OCI-LY1 (cell line): ENCODE measurements around the gene SOST.

Experiments used
- H2AFZ ChIP-seq: fragments of 200-600 bp; sonication (generic), shearing (Covaris generic); 2 replicates; pipeline ENCODE4 v1.6.0; 2014; ENCODE audit warnings: antibody characterized with exemption, mild to moderate bottlenecking, low read length
- H3F3A ChIP-seq: fragments of 200-600 bp; sonication (generic), shearing (Covaris generic); 2 replicates; pipeline ENCODE4 v1.6.0; 2014; ENCODE audit warnings: mild to moderate bottlenecking, antibody characterized with exemption, low read length, moderate library complexity; ENCODE audit not compliant: insufficient read depth
- H3K27ac ChIP-seq: fragments of 200-600 bp; sonication (generic); 2 replicates; pipeline ENCODE4 v1.5.1; 2014; ENCODE audit warnings: low read length, mixed run types, mild to moderate bottlenecking, low read depth; ENCODE audit not compliant: poor library complexity, severe bottlenecking
- H3K27me3 ChIP-seq: fragments of 200-600 bp; sonication (generic); 2 replicates; pipeline ENCODE4 v1.6.0; 2014; ENCODE audit warnings: antibody characterized with exemption, mild to moderate bottlenecking, low read length, moderate library complexity; ENCODE audit not compliant: insufficient read depth
- H3K36me3 ChIP-seq: fragments of 200-600 bp; sonication (generic); 2 replicates; pipeline ENCODE4 v1.6.1; 2014; ENCODE audit warnings: mild to moderate bottlenecking, antibody characterized with exemption, low read length, moderate library complexity, mixed read lengths; ENCODE audit not compliant: insufficient read depth
- H3K4me1 ChIP-seq: fragments of 200-600 bp; sonication (generic); 2 replicates; pipeline ENCODE4 v1.5.1; 2014; ENCODE audit warnings: mild to moderate bottlenecking, low read length, moderate library complexity; ENCODE audit not compliant: insufficient read depth, severe bottlenecking
- H3K4me2 ChIP-seq: fragments of 200-600 bp; sonication (generic), shearing (Covaris generic); 2 replicates; pipeline ENCODE4 v1.6.1; 2014; ENCODE audit warnings: low read length
- H3K4me3 ChIP-seq: fragments of 200-600 bp; sonication (generic); 2 replicates; pipeline ENCODE4 v1.5.1; 2014; ENCODE audit warnings: low read length, low read depth, mild to moderate bottlenecking, mixed read lengths; ENCODE audit not compliant: poor library complexity, severe bottlenecking
- H3K79me2 ChIP-seq: fragments of 200-600 bp; shearing (Covaris generic); 2 replicates; pipeline ENCODE4 v1.6.1; 2016; ENCODE audit warnings: mixed run types, low read length, mixed read lengths; ENCODE audit not compliant: insufficient read depth
- H3K9ac ChIP-seq: fragments of 200-600 bp; sonication (generic), shearing (Covaris generic); 2 replicates; pipeline ENCODE4 v1.6.1; 2014; ENCODE audit warnings: mild to moderate bottlenecking, low read length, mixed read lengths
- H3K9me2 ChIP-seq: fragments of 200-600 bp; sonication (generic), shearing (Covaris generic); 2 replicates; pipeline ENCODE4 v1.6.1; 2014; ENCODE audit warnings: low read depth, mild to moderate bottlenecking, low read length, mixed read lengths
- H3K9me3 ChIP-seq: fragments of 200-600 bp; shearing (Covaris generic); 2 replicates; pipeline ENCODE4 v1.6.1; 2014; ENCODE audit warnings: low read length, mixed read lengths
- H4K20me1 ChIP-seq: fragments of 200-600 bp; sonication (generic), shearing (Covaris generic); 2 replicates; pipeline ENCODE4 v1.6.0; 2016; ENCODE audit warnings: mild to moderate bottlenecking, low read length; ENCODE audit not compliant: insufficient read depth
- CTCF ChIP-seq: fragments of 200-600 bp; sonication (generic), shearing (Covaris generic); IDR thresholded peaks from 2 replicates; pipeline ENCODE4 v1.5.1; 2017; ENCODE audit warnings: mild to moderate bottlenecking, antibody characterized with exemption, low read length, moderate library complexity, mixed read lengths
- EZH2 ChIP-seq: fragments of 200-600 bp; sonication (generic), shearing (Covaris generic); IDR thresholded peaks from 2 replicates; pipeline ENCODE4 v1.8.0; 2017; ENCODE audit warnings: borderline replicate concordance, mixed run types, mild to moderate bottlenecking, antibody characterized with exemption, low read length, moderate library complexity, mixed read lengths

The SOST gene

DNA sequence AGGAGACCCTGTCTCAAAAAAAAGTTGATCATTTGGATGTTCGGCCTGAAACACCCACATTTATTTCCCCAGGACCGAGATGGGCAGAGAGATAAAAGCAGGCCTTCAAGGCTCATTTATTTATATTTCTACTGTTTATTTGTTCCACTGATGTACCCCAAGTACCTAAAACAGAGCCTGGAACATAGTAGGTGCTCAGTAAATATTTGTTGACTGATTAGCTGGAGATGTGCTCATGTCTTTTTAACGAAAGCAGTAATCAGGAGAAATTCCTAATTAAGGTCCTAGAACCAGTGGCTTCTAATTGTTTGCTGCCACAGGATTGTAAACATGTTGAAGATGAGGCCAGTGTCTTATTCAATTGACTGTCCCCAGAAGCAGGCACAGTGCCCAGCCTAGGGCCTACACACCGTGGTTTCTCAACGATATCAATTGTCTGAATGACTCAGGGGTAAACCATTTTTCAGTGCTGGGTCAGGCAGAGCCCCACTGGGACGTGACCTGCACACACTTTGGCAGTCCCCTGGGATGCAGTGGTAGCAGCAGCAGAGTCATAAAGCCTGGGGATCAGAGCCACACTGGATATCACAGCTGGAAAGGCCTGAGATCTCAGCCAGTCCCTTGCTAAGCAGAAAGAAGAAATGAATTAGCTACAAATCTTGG is 34.8 kb downstream of the SOST start:
- Histone ChIP-seq H3K9ac (no peak overlapping the region), H4K20me1 (no peaks in the 10 kb centered on the region), H3K9me3 (no peaks in the 10 kb centered on the region), H3K4me1 (peaks cover 7% of the 10 kb centered on the region), H3K27me3 (no peaks in the 10 kb centered on the region), H3K9me2 (no peaks in the 10 kb centered on the region), H3K79me2 (no peaks in the 10 kb centered on the region), H3K4me2 (no peak overlapping the region), H3K36me3 (no peaks in the 10 kb centered on the region), H2AFZ (no peak overlapping the region), H3K4me3 (no peak overlapping the region), H3F3A (no peaks in the 10 kb centered on the region), H3K27ac (no peak overlapping the region)
- TF ChIP-seq EZH2, result no peak
- no peak for TF ChIP-seq CTCF

DNA sequence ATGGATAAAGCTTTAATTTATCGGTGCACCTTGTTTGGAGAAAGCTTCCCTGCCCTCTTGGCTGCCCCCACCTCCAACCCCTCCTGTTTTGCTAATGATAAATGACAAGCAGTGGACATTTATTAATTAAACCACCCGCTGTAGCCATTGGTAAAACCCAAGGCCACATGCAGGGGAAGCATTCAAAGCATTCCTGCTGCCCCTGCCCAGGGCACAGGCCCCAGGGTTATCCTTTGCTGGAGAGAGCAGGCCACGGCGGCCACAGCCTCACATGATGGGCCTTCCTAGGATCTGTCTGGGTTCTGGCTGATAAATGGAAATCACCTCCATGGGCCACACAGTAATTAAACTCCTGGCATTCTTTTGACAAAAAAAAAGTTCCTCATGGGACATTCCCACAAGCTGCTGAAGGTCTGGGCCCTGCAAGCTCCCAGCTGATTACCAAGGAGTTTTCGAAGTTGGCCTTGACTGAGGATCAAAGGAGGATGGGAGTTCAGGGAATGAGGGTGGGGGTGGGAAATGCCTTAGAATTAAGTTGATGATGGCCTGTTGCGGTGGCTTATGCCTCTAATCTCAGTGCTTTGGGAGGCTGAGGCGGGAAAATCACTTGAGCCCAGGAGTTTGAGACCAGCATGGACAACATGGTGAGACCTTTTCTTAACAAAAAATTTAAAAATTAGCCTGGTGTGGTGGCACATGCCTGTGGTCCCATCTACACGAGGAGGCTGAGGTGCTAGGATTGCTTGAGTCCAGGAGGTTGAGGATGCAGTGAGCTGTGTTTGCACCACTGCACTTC is 35.5 kb downstream of the SOST start:
- H3K4me3 ChIP-seq, result no peak overlapping the region
- peaks cover 7% of the 10 kb centered on the region for H3K4me1 ChIP-seq

GRCh38 chr17:43722269-43722619 is 36.3 kb downstream of the SOST start:
- Histone ChIP-seq H3K27ac (no peak overlapping the region), H3K36me3 (no peaks in the 10 kb centered on the region), H3K9me2 (no peaks in the 10 kb centered on the region), H4K20me1 (no peaks in the 10 kb centered on the region), H3K9me3 (no peaks in the 10 kb centered on the region), H3K4me1 (peaks cover 7% of the 10 kb centered on the region), H3K79me2 (no peaks in the 10 kb centered on the region), H3K9ac (no peak overlapping the region), H3K4me3 (no peak overlapping the region), H3K4me2 (no peak overlapping the region), H3F3A (no peaks in the 10 kb centered on the region), H2AFZ (no peak overlapping the region), H3K27me3 (no peaks in the 10 kb centered on the region)
- no peak for TF ChIP-seq CTCF
- TF ChIP-seq EZH2, result no peak

More for the DNA sequence above, 35.5 kb downstream of the SOST start:
- no peaks in the 10 kb centered on the region for H3K79me2 ChIP-seq
- no peaks in the 10 kb centered on the region for H3K9me2 ChIP-seq
- no peak for TF ChIP-seq CTCF
- TF ChIP-seq EZH2, result no peak
- H4K20me1 ChIP-seq, result no peaks in the 10 kb centered on the region
- no peak overlapping the region for H3K9ac ChIP-seq
- H3F3A ChIP-seq, result no peaks in the 10 kb centered on the region
- no peaks in the 10 kb centered on the region for H3K9me3 ChIP-seq
- no peak overlapping the region for H3K27ac ChIP-seq
- no peaks in the 10 kb centered on the region for H3K36me3 ChIP-seq
- H3K4me2 ChIP-seq, result no peak overlapping the region
- H2AFZ ChIP-seq, result no peak overlapping the region
- H3K27me3 ChIP-seq, result no peaks in the 10 kb centered on the region
